ENCODE data around the gene TPH2. TPM values are rescaled to one million over a fixed set of nuclear protein-coding genes. Genes with fewer than 3 reads are reported as not detected.

The TPH2 gene
- total RNA-seq, 1 experiment from 2014 or later = not detected

DNA sequence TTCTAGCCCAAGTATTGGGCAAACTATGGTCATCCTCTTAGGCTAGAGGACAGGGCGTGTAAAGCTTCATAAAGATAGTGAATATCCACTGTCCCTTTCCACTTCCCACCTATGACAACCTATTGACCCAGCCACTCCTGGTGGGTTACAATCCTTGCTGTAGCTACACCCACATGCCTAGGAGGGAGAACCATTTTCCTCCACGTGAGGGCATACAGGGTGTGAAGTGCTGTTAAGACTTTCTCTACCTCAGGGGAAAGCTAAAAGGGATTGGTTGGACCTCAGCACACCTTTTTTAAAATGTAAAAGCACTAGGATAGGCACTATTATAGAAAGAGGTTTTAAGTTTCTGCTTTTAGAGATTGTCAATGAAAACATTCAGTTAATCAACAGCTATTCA lies 124.4 kb downstream of the TPH2 start:
- Histone ChIP-seq H3K9me3 (ENCODE audit: control insufficient read depth, insufficient read depth, low read depth, low read length) (no peaks in the 10 kb centered on the region), H3K27ac (ENCODE audit: low read length) (no peak overlapping the region), H3K27me3 (ENCODE audit: control insufficient read depth, insufficient read depth, low read length) (no peaks in the 10 kb centered on the region), H3K4me1 (ENCODE audit: control insufficient read depth, insufficient read depth, low read length) (no peaks in the 10 kb centered on the region), H3K4me3 (ENCODE audit: low read depth in 2 of 2, low read length in 2 of 2) (no peak overlapping the region), H3K36me3 (ENCODE audit: control insufficient read depth, insufficient read depth, low read length) (no peaks in the 10 kb centered on the region)
- ChIA-PET POLR2A (no interaction called here), CTCF (no interaction called here)
- no TSS peak for BruUV-seq (replicated peaks)
- no peak for ATAC-seq
- in situ Hi-C loops (cut with HindIII; ENCODE audit: low pct_unique_long_range_greater_than_20kb, low sequenced_read_pairs) (no loop called here), intact Hi-C loops (cut with micrococcal nuclease; ENCODE audit: unreplicated experiment) (no loop called here)
- no peak for DNase-seq (ENCODE audit: low read depth, low spot score)
- TF ChIP-seq POLR2AphosphoS5 (IDR thresholded peaks at IDR 0.05; ENCODE audit: low read depth, low read length) (no peak), TCF7L2 (IDR thresholded peaks at IDR 0.05; ENCODE audit: low read depth, low read length) (no peak), REST (IDR thresholded peaks at IDR 0.05; ENCODE audit: insufficient read depth in 1 of 2, low read depth in 2 of 2, low read length in 1 of 2) (no peak), SIN3A (IDR thresholded peaks at IDR 0.05; ENCODE audit: borderline replicate concordance, insufficient read depth, low read depth, low read length) (no peak)
- TF ChIP-seq, protein P1, sequence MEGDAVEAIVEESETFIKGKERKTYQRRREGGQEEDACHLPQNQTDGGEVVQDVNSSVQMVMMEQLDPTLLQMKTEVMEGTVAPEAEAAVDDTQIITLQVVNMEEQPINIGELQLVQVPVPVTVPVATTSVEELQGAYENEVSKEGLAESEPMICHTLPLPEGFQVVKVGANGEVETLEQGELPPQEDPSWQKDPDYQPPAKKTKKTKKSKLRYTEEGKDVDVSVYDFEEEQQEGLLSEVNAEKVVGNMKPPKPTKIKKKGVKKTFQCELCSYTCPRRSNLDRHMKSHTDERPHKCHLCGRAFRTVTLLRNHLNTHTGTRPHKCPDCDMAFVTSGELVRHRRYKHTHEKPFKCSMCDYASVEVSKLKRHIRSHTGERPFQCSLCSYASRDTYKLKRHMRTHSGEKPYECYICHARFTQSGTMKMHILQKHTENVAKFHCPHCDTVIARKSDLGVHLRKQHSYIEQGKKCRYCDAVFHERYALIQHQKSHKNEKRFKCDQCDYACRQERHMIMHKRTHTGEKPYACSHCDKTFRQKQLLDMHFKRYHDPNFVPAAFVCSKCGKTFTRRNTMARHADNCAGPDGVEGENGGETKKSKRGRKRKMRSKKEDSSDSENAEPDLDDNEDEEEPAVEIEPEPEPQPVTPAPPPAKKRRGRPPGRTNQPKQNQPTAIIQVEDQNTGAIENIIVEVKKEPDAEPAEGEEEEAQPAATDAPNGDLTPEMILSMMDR (IDR thresholded peaks at IDR 0.05) = no peak

DNA sequence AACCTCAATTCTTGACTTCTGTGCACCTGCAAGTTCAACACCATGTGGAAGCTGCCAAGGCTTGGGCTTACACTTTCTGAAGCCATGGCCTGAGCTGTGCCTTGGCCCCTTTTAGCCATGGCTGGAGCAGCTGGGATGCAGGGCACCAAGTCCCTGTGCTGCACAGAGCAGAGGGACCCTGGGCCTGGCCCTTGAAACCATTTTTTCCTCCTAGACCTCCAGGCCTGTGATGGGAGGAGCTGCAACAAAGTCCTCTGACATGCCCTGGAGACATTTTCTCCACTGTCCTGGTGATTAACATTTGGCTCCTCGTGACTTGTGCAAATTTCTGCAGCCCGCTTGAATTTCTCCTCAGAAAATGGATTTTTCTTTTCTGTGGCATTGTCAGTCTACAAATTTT lies 132.4 kb downstream of the TPH2 start:
- ATAC-seq (no peak), DNase-seq (ENCODE audit: low read depth, low spot score) (no peak)
- Histone ChIP-seq H3K4me1 (ENCODE audit: control insufficient read depth, insufficient read depth, low read length) (no peaks in the 10 kb centered on the region), H3K27ac (ENCODE audit: low read length) (no peak overlapping the region), H3K36me3 (ENCODE audit: control insufficient read depth, insufficient read depth, low read length) (no peaks in the 10 kb centered on the region), H3K27me3 (ENCODE audit: control insufficient read depth, insufficient read depth, low read length) (no peaks in the 10 kb centered on the region), H3K4me3 (ENCODE audit: low read depth in 2 of 2, low read length in 2 of 2) (no peak overlapping the region), H3K9me3 (ENCODE audit: control insufficient read depth, insufficient read depth, low read depth, low read length) (no peaks in the 10 kb centered on the region)
- ChIA-PET CTCF (no interaction called here), POLR2A (no interaction called here)
- in situ Hi-C loops (cut with HindIII; ENCODE audit: low pct_unique_long_range_greater_than_20kb, low sequenced_read_pairs) = no loop called here
- no TSS peak for BruUV-seq (replicated peaks)
- intact Hi-C loops (cut with micrococcal nuclease; ENCODE audit: unreplicated experiment) = no loop called here
- TF ChIP-seq REST (IDR thresholded peaks at IDR 0.05; ENCODE audit: insufficient read depth in 1 of 2, low read depth in 2 of 2, low read length in 1 of 2) (no peak), SIN3A (IDR thresholded peaks at IDR 0.05; ENCODE audit: borderline replicate concordance, insufficient read depth, low read depth, low read length) (no peak), POLR2AphosphoS5 (IDR thresholded peaks at IDR 0.05; ENCODE audit: low read depth, low read length) (no peak), TCF7L2 (IDR thresholded peaks at IDR 0.05; ENCODE audit: low read depth, low read length) (no peak)
- TF ChIP-seq, protein P1 (IDR thresholded peaks at IDR 0.05) = no peak
